Hepatocyte (in vitro differentiated cells): ENCODE measurements around the gene FAXDC2. TPM values are rescaled to one million over a fixed set of nuclear protein-coding genes. Genes with fewer than 3 reads are reported as not detected.

ENCODE experiments used
- DNase-seq: peaks from one replicate; pipeline ENCODE4 v3.0.0-alpha.2; 2016; ENCODE audit warnings: low spot score
- H2AFZ ChIP-seq: fragments of 200-600 bp; sonication (generic); 2 replicates; pipeline ENCODE4 v1.6.0; 2016; ENCODE audit warnings: antibody characterized with exemption, mild to moderate bottlenecking
- H3K27ac ChIP-seq: fragments of 200-600 bp; sonication (generic); 2 replicates; pipeline ENCODE4 v1.5.1; 2016; ENCODE audit warnings: mild to moderate bottlenecking
- H3K27me3 ChIP-seq: fragments of 200-600 bp; sonication (generic); 2 replicates; pipeline ENCODE4 v1.6.1; 2016
- H3K36me3 ChIP-seq: fragments of 200-600 bp; sonication (generic); replicated peaks from 2 replicates; pipeline ENCODE4 v1.5.1; 2016; ENCODE audit warnings: low read depth; ENCODE audit not compliant: insufficient read depth
- H3K4me1 ChIP-seq: fragments of 200-600 bp; sonication (generic); 2 replicates; pipeline ENCODE4 v1.5.1; 2016; ENCODE audit warnings: mild to moderate bottlenecking, moderate library complexity; ENCODE audit not compliant: insufficient read depth
- H3K4me2 ChIP-seq: fragments of 200-600 bp; sonication (generic); 2 replicates; pipeline ENCODE4 v1.6.0; 2016
- H3K4me3 ChIP-seq: fragments of 200-600 bp; sonication (generic); 2 replicates; pipeline ENCODE4 v1.5.1; 2016; ENCODE audit warnings: mild to moderate bottlenecking
- H3K79me2 ChIP-seq: fragments of 200-600 bp; sonication (generic); 2 replicates; pipeline ENCODE4 v1.6.0; 2017; ENCODE audit warnings: mild to moderate bottlenecking
- H3K9me2 ChIP-seq: fragments of 200-600 bp; sonication (generic); replicated peaks from 2 replicates; pipeline ENCODE4 v1.6.0; 2017; ENCODE audit warnings: mild to moderate bottlenecking; ENCODE audit not compliant: insufficient read depth
- H3K9me3 ChIP-seq: fragments of 200-600 bp; sonication (generic); 2 replicates; pipeline ENCODE4 v1.5.1; 2016; ENCODE audit warnings: low read depth, mild to moderate bottlenecking
- H4K20me1 ChIP-seq: fragments of 200-600 bp; sonication (generic); 2 replicates; pipeline ENCODE4 v1.6.0; 2016; ENCODE audit warnings: mild to moderate bottlenecking; ENCODE audit not compliant: insufficient read depth, poor library complexity, severe bottlenecking
- EZH2 ChIP-seq: fragments of 200-600 bp; sonication (generic); IDR thresholded peaks from 2 replicates; pipeline ENCODE4 v1.6.1; 2016; ENCODE audit warnings: antibody characterized with exemption, mild to moderate bottlenecking, borderline replicate concordance
- EZH2phosphoT487 ChIP-seq: fragments of 200-600 bp; sonication (generic); IDR thresholded peaks from one replicate; pipeline ENCODE4 v1.6.1; 2018; ENCODE audit warnings: antibody characterized with exemption, mild to moderate bottlenecking, low read depth, moderate library complexity; ENCODE audit not compliant: unreplicated experiment, severe bottlenecking
- WGBS: methylation state at CpG from one replicate; pipeline ENCODE4 v1.1.6; 2016; ENCODE audit warnings: low lambda C conversion rate; ENCODE audit errors: missing lambda C conversion rate; 5-methylcytosine and 5-hydroxymethylcytosine counted together
- polyA plus RNA-seq: library from polyadenylated mRNA; unstranded; fragments of >200 nt; fragmentation: Nextera tagmentation; extraction: Ambion mirVana; gene quantifications from 2 replicates; pipeline ENCODE4 v1.2.1, GENCODE V29; 2016
- total RNA-seq: library from RNA; depleted of rRNA; stranded (reverse); fragments of >200 nt; gene quantifications from 2 replicates; pipeline ENCODE4 v1.2.3, GENCODE V29; 2014
- TF ChIP-seq, protein P1 (sequence below): fragments of 200-600 bp; sonication (generic); IDR thresholded peaks from 2 replicates; pipeline ENCODE4 v1.5.1; 2016; ENCODE audit warnings: antibody characterized with exemption, mild to moderate bottlenecking; ENCODE audit not compliant: poor library complexity

The FAXDC2 gene
- total and polyA plus RNA-seq, 2 experiments from 2014 or later = 23.1 to 28.5 TPM

DNA sequence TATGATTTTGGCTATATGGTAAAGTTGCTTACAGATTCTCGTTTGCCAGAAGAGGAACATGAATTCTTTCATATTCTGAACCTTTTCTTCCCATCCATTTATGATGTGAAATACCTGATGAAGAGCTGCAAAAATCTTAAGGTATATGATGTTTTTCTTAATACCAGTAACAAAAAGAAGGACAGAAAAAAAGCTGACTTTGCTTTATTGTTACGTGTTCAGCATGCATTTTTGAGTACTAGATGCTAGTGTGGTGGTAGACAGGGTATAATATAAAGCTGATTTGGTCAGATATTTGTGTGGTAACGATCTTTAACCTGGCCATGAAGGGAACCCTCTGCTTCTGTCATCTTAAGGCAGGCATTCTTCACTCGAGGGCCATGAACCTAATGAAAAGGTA, 21.3 kb upstream of the FAXDC2 start:
- Histone ChIP-seq H3K9me3 (no peaks in the 10 kb centered on the region), H3K36me3 (peaks cover 7% of the 10 kb centered on the region), H3K4me2 (no peak overlapping the region), H4K20me1 (no peaks in the 10 kb centered on the region), H3K27me3 (no peaks in the 10 kb centered on the region), H2AFZ (no peak overlapping the region), H3K4me1 (no peaks in the 10 kb centered on the region), H3K9me2 (no peaks in the 10 kb centered on the region), H3K27ac (no peak overlapping the region), H3K79me2 (peaks cover 19% of the 10 kb centered on the region), H3K4me3 (no peak overlapping the region)
- TF ChIP-seq EZH2 (no peak), EZH2phosphoT487 (no peak)
- TF ChIP-seq, protein P1, sequence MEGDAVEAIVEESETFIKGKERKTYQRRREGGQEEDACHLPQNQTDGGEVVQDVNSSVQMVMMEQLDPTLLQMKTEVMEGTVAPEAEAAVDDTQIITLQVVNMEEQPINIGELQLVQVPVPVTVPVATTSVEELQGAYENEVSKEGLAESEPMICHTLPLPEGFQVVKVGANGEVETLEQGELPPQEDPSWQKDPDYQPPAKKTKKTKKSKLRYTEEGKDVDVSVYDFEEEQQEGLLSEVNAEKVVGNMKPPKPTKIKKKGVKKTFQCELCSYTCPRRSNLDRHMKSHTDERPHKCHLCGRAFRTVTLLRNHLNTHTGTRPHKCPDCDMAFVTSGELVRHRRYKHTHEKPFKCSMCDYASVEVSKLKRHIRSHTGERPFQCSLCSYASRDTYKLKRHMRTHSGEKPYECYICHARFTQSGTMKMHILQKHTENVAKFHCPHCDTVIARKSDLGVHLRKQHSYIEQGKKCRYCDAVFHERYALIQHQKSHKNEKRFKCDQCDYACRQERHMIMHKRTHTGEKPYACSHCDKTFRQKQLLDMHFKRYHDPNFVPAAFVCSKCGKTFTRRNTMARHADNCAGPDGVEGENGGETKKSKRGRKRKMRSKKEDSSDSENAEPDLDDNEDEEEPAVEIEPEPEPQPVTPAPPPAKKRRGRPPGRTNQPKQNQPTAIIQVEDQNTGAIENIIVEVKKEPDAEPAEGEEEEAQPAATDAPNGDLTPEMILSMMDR = no peak
- WGBS = 91% methylated on average over 4 of the region's 4 CpGs
- no peak for DNase-seq

DNA sequence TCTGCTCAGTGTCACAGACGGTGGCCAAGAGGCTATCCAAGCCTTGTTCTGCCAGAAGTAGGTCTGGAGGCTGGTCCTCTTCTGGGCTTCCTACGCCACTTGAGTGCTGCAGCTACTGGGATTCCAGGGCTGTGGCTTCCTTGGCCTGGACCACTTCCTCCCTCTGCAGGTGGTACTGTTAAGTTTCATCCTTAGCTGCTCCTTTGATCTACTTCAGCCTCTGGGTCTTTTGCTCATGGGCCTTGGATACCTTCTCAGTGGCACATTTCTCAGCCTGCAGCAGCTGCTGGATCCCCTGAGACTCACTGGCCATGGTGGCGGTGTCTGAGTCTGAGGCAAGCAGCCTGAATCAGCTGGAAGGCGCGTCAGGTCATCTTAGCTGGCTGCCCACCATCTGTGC, 18.3 kb upstream of the FAXDC2 start:
- peak; percentile 20 for DNase-seq
- H3K27me3 ChIP-seq = no peaks in the 10 kb centered on the region
- H3K36me3 ChIP-seq = peaks cover 7% of the 10 kb centered on the region

DNA sequence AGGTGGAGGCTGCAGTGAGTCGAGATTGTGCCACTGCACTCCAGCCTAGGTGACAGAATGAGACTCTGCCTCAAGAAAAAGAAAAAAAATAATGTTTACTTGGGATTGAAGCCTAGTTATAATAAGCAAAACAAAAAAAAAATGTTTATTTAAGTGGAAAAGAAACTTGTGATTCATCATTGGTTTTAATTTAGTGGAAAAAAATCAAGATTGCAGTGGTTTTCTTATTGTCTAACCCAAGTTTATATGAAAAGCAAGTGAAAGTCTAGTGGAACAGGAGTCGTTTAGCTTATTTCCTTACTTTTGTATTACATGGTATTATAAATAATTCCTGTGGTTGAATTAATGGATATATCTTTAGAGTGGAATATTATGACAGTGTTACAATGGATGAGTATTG, 16.4 kb upstream of the FAXDC2 start:
- H4K20me1 ChIP-seq = peaks cover 18% of the 10 kb centered on the region
- 91% methylated on average over 2 of the region's 2 CpGs for WGBS
- no peak overlapping the region for H3K4me3 ChIP-seq
- TF ChIP-seq EZH2phosphoT487 (no peak), EZH2 (no peak)
- TF ChIP-seq, protein P1 = no peak
- peaks cover 3% of the 10 kb centered on the region for H3K36me3 ChIP-seq
- peaks cover 67% of the 10 kb centered on the region for H3K79me2 ChIP-seq
- H3K27ac ChIP-seq = no peak overlapping the region
- H3K27me3 ChIP-seq = no peaks in the 10 kb centered on the region
- no peak for DNase-seq
- H3K4me2 ChIP-seq = no peak overlapping the region
- no peaks in the 10 kb centered on the region for H3K9me2 ChIP-seq
- no peak overlapping the region for H2AFZ ChIP-seq
- H3K4me1 ChIP-seq = no peaks in the 10 kb centered on the region
- H3K9me3 ChIP-seq = no peaks in the 10 kb centered on the region

More for the DNA sequence above, 18.3 kb upstream of the FAXDC2 start:
- Histone ChIP-seq H3K4me2 (no peak overlapping the region), H2AFZ (no peak overlapping the region), H3K4me3 (no peak overlapping the region), H3K9me3 (no peaks in the 10 kb centered on the region), H3K4me1 (no peaks in the 10 kb centered on the region), H4K20me1 (peaks cover 3% of the 10 kb centered on the region), H3K79me2 (peaks cover 48% of the 10 kb centered on the region), H3K27ac (no peak overlapping the region), H3K9me2 (no peaks in the 10 kb centered on the region)
- WGBS = 92% methylated on average over 5 of the region's 5 CpGs
- no peak for TF ChIP-seq EZH2phosphoT487
- TF ChIP-seq, protein P1 = peak; percentile 19
